Mesenchymal stem cell (in vitro differentiated cells and primary cell): ENCODE measurements around the gene WWOX.

Experiments
- DNase-seq: peaks from one replicate; pipeline ENCODE4 v3.0.0-alpha.2; 2013
- H2AFZ ChIP-seq: one replicate; pipeline ENCODE4 v1.6.1; 2013; ENCODE audit warnings: low read depth, mild to moderate bottlenecking, control low read depth, inconsistent platforms, low read length, moderate library complexity
- H2AK5ac ChIP-seq: 2 replicates; pipeline ENCODE4 v1.6.1; 2013; ENCODE audit warnings: low read length, moderate library complexity, mild to moderate bottlenecking, inconsistent platforms; ENCODE audit not compliant: severe bottlenecking
- H2BK120ac ChIP-seq: one replicate; pipeline ENCODE4 v1.6.1; 2013; ENCODE audit warnings: low read depth, mild to moderate bottlenecking, inconsistent platforms, low read length, moderate library complexity
- H2BK12ac ChIP-seq, 2 experiments: one replicate each; pipeline ENCODE4 v1.6.1; 2013; ENCODE audit warnings: inconsistent platforms in 2 of 2, low read length in 2 of 2, mild to moderate bottlenecking in 2 of 2, moderate library complexity in 2 of 2, control low read depth in 1 of 2
- H2BK15ac ChIP-seq: one replicate; pipeline ENCODE4 v1.6.1; 2013; ENCODE audit warnings: mild to moderate bottlenecking, low read depth, inconsistent platforms; ENCODE audit not compliant: poor library complexity, severe bottlenecking
- H2BK5ac ChIP-seq: 2 replicates; pipeline ENCODE4 v1.6.1; 2013; ENCODE audit warnings: low read depth, mild to moderate bottlenecking, low read length, control low read depth, inconsistent platforms; ENCODE audit not compliant: poor library complexity, severe bottlenecking
- H3K14ac ChIP-seq, 2 experiments: one replicate each; pipeline ENCODE4 v1.6.1; 2013; ENCODE audit warnings: inconsistent platforms in 2 of 2, low read length in 2 of 2, control low read depth in 1 of 2, mild to moderate bottlenecking in 1 of 2, moderate library complexity in 1 of 2
- H3K18ac ChIP-seq, 2 experiments: one replicate each; pipeline ENCODE4 v1.6.1; 2013; ENCODE audit warnings: inconsistent platforms in 2 of 2, low read length in 2 of 2, control low read depth in 1 of 2, low read depth in 1 of 2, mild to moderate bottlenecking in 1 of 2
- H3K23ac ChIP-seq, 2 experiments: one replicate each; pipeline ENCODE4 v1.6.1; 2013; ENCODE audit warnings: inconsistent platforms in 2 of 2, low read length in 2 of 2, mild to moderate bottlenecking in 2 of 2, moderate library complexity in 2 of 2, control low read depth in 1 of 2
- H3K27ac ChIP-seq: 2 replicates; pipeline ENCODE4 v1.5.1; 2013; ENCODE audit warnings: mild to moderate bottlenecking, moderate library complexity, low read length, control low read depth, inconsistent platforms; ENCODE audit not compliant: poor library complexity, severe bottlenecking
- H3K27me3 ChIP-seq, 2 experiments: 2 replicates each; pipeline versions ENCODE4 v1.6.1 to v1.7.0; 2013; ENCODE audit warnings: low read length in 2 of 2, mild to moderate bottlenecking in 2 of 2, moderate library complexity in 2 of 2, control low read depth in 1 of 2, inconsistent platforms in 1 of 2; ENCODE audit not compliant: control insufficient read depth in 1 of 2, insufficient read depth in 1 of 2
- H3K36me3 ChIP-seq, 2 experiments: 2 replicates each; pipeline versions ENCODE4 v1.6.1 to v1.7.0; 2013; ENCODE audit warnings: low read length in 2 of 2, control low read depth in 1 of 2, inconsistent platforms in 1 of 2, low read depth in 1 of 2, mild to moderate bottlenecking in 1 of 2; ENCODE audit not compliant: insufficient read depth in 2 of 2, control insufficient read depth in 1 of 2
- H3K4ac ChIP-seq, 2 experiments: one replicate each; pipeline ENCODE4 v1.6.1; 2013; ENCODE audit warnings: inconsistent platforms in 2 of 2, low read length in 2 of 2, mild to moderate bottlenecking in 2 of 2, moderate library complexity in 2 of 2, control low read depth in 1 of 2, low read depth in 1 of 2
- H3K4me1 ChIP-seq: 2 replicates; pipeline ENCODE4 v1.6.1; 2013; ENCODE audit warnings: low read depth, low read length, control low read depth; ENCODE audit not compliant: control insufficient read depth, insufficient read depth
- H3K4me2 ChIP-seq: 2 replicates; pipeline ENCODE4 v1.6.1; 2013; ENCODE audit warnings: low read length, mild to moderate bottlenecking, inconsistent platforms; ENCODE audit not compliant: poor library complexity, severe bottlenecking
- H3K4me3 ChIP-seq, 2 experiments: 2 replicates each; pipeline versions ENCODE4 v1.5.1 to v1.7.0; 2013; ENCODE audit warnings: low read length in 2 of 2, mild to moderate bottlenecking in 2 of 2, control low read depth in 1 of 2, low read depth in 1 of 2; ENCODE audit not compliant: insufficient read depth in 1 of 2
- H3K79me1 ChIP-seq: replicated peaks from 2 replicates; pipeline ENCODE4 v1.6.1; 2013; ENCODE audit warnings: mild to moderate bottlenecking, control low read depth, low read length, inconsistent platforms; ENCODE audit not compliant: poor library complexity, severe bottlenecking
- H3K9ac ChIP-seq: 2 replicates; pipeline ENCODE4 v1.7.0; 2013; ENCODE audit warnings: mild to moderate bottlenecking, low read length, moderate library complexity
- H3K9me3 ChIP-seq: 2 replicates; pipeline ENCODE4 v1.7.0; 2013; ENCODE audit warnings: mild to moderate bottlenecking, low read length; ENCODE audit not compliant: control insufficient read depth
- H4K8ac ChIP-seq: one replicate; pipeline ENCODE4 v1.6.1; 2013; ENCODE audit warnings: inconsistent platforms, mild to moderate bottlenecking, low read length, moderate library complexity
- H4K91ac ChIP-seq: one replicate; pipeline ENCODE4 v1.6.1; 2013; ENCODE audit warnings: mild to moderate bottlenecking, low read length, inconsistent platforms
- WGBS: methylation state at CpG from one replicate; pipeline ENCODE4 v1.1.7; 2013; ENCODE audit warnings: mixed read lengths; 5-methylcytosine and 5-hydroxymethylcytosine counted together

The WWOX gene

GRCh38 chr16:78163772-78164670, 64.6 kb downstream of the WWOX start:
- no peak overlapping the region for H3K14ac ChIP-seq
- H4K91ac ChIP-seq: no peak overlapping the region
- no peaks in the 10 kb centered on the region for H3K79me1 ChIP-seq
- no peak overlapping the region for H3K4me2 ChIP-seq
- H4K8ac ChIP-seq: no peak overlapping the region
- no peak overlapping the region for H3K9ac ChIP-seq
- H2BK5ac ChIP-seq: no peak overlapping the region
- peaks cover 13% of the 10 kb centered on the region for H3K9me3 ChIP-seq
- no peaks in the 10 kb centered on the region for H3K4me1 ChIP-seq
- no peaks in the 10 kb centered on the region for H3K27me3 ChIP-seq
- no peak overlapping the region for H2BK120ac ChIP-seq
- H3K4me3 ChIP-seq: no peak overlapping the region
- H3K18ac ChIP-seq: no peak overlapping the region
- no peak overlapping the region for H2AFZ ChIP-seq
- H3K27ac ChIP-seq: no peak overlapping the region
- no peak overlapping the region for H2AK5ac ChIP-seq
- no peak overlapping the region for H2BK15ac ChIP-seq
- no peak overlapping the region for H2BK12ac ChIP-seq
- WGBS: 87% methylated on average over 9 of the region's 12 CpGs
- H3K36me3 ChIP-seq: peaks cover 0 to 4% of the 10 kb centered on the region in 2 experiments
- no peak overlapping the region for H3K4ac ChIP-seq
- DNase-seq: peak; percentile 5
- no peak overlapping the region for H3K23ac ChIP-seq

- Histone ChIP-seq H3K27me3 (no peaks in the 10 kb centered on the region), H3K27ac (no peak overlapping the region), H4K8ac (no peak overlapping the region), H3K4me1 (no peaks in the 10 kb centered on the region), H3K4me3 (no peak overlapping the region), H3K4ac (no peak overlapping the region), H4K91ac (no peak overlapping the region), H3K79me1 (peaks cover 3% of the 10 kb centered on the region), H2AFZ (no peak overlapping the region), H3K18ac (no peak overlapping the region), H3K9ac (no peak overlapping the region), H3K4me2 (no peak overlapping the region), H3K23ac (no peak overlapping the region), H2BK5ac (no peak overlapping the region), H3K14ac (no peak overlapping the region), H2AK5ac (no peak overlapping the region), H3K9me3 (peaks cover 2% of the 10 kb centered on the region), H2BK15ac (no peak overlapping the region), H3K36me3 (peaks cover 0 to 4% of the 10 kb centered on the region in 2 experiments), H2BK12ac (no peak overlapping the region), H2BK120ac (no peak overlapping the region)
- peak; percentile 23 for DNase-seq
- 55% methylated on average over 2 of the region's 2 CpGs for WGBS
These were observed 71.1 kb downstream of the WWOX start for GRCh38 chr16:78170494-78170933.

- Histone ChIP-seq H2AFZ (no peak overlapping the region), H4K8ac (no peak overlapping the region), H3K79me1 (peaks cover 3% of the 10 kb centered on the region), H3K14ac (no peak overlapping the region), H3K27me3 (no peaks in the 10 kb centered on the region), H2BK12ac (no peak overlapping the region), H3K4ac (no peak overlapping the region), H3K27ac (no peak overlapping the region), H2AK5ac (no peak overlapping the region), H3K4me3 (peak overlapping the region in 1 of 2 experiments; percentile 48), H3K9ac (no peak overlapping the region), H3K36me3 (no peaks in the 10 kb centered on the region), H2BK120ac (no peak overlapping the region), H4K91ac (no peak overlapping the region), H3K4me1 (peaks cover 3% of the 10 kb centered on the region), H2BK15ac (no peak overlapping the region), H3K4me2 (no peak overlapping the region), H3K23ac (no peak overlapping the region), H3K9me3 (peaks cover 30% of the 10 kb centered on the region), H3K18ac (no peak overlapping the region), H2BK5ac (no peak overlapping the region)
- DNase-seq: no peak
- WGBS: 96% methylated on average over 3 of the region's 3 CpGs
These were observed 75.8 kb downstream of the WWOX start for GRCh38 chr16:78175287-78175686.

GRCh38 chr16:78176435-78176834, 77.0 kb downstream of the WWOX start:
- 74% methylated on average over 5 of the region's 5 CpGs for WGBS
- H2BK15ac ChIP-seq: no peak overlapping the region
- H3K9me3 ChIP-seq: peaks cover 30% of the 10 kb centered on the region
- no peak overlapping the region for H2BK5ac ChIP-seq
- H3K27ac ChIP-seq: no peak overlapping the region
- H3K18ac ChIP-seq: no peak overlapping the region
- H2AK5ac ChIP-seq: no peak overlapping the region
- H3K9ac ChIP-seq: no peak overlapping the region
- no peak overlapping the region for H4K91ac ChIP-seq
- no peak overlapping the region for H2BK120ac ChIP-seq
- no peak overlapping the region for H3K14ac ChIP-seq
- H3K79me1 ChIP-seq: peaks cover 3% of the 10 kb centered on the region
- H3K4me1 ChIP-seq: peaks cover 3% of the 10 kb centered on the region
- DNase-seq: no peak
- no peaks in the 10 kb centered on the region for H3K27me3 ChIP-seq
- no peak overlapping the region for H2AFZ ChIP-seq
- H3K36me3 ChIP-seq: no peaks in the 10 kb centered on the region
- no peak overlapping the region for H3K4ac ChIP-seq
- no peak overlapping the region for H3K23ac ChIP-seq
- no peak overlapping the region for H4K8ac ChIP-seq
- H2BK12ac ChIP-seq: no peak overlapping the region
- no peak overlapping the region for H3K4me2 ChIP-seq
- H3K4me3 ChIP-seq: peak overlapping the region in 1 of 2 experiments; percentile 48
